ENCODE data around the gene SHISA5. TPM values are rescaled to one million over a fixed set of nuclear protein-coding genes. Genes with fewer than 3 reads are reported as not detected.

The SHISA5 gene
- total RNA-seq, 2 donors from 2014 or later: 192 to 193 TPM

- Mint-ChIP-seq H3K27me3 (ENCODE audit: insufficient read depth) (no peaks in the 10 kb centered on the region), H3K4me1 (peaks cover 3% of the 10 kb centered on the region), H3K4me3 (no peak overlapping the region), H3K27ac (no peak overlapping the region), H3K9me3 (no peaks in the 10 kb centered on the region), H3K36me3 (ENCODE audit: low read depth) (no peaks in the 10 kb centered on the region)
- DNase-seq: no peak
- 96 to 97% methylated on average over 6 to 8 of the region's 8 CpGs for WGBS, 2 experiments (ENCODE audit: insufficient coverage in 1 of 2, insufficient read length in 1 of 2)
- no peaks in the 10 kb centered on the region for H3K27me3 ChIP-seq (ENCODE audit: control insufficient read depth, insufficient read depth, low read length, poor library complexity, severe bottlenecking)
- no peak overlapping the region for H3K4me3 ChIP-seq (ENCODE audit: low read length)
- no peaks in the 10 kb centered on the region for H3K9me3 ChIP-seq (ENCODE audit: control insufficient read depth, low read length)
- no peaks in the 10 kb centered on the region for H3K36me3 ChIP-seq (ENCODE audit: control insufficient read depth, insufficient read depth, low read length)
- no peaks in the 10 kb centered on the region for H3K4me1 ChIP-seq (ENCODE audit: control insufficient read depth, insufficient read depth, low read length)
- no peak overlapping the region for H3K27ac ChIP-seq (ENCODE audit: low read depth, low read length)
- H3K9ac ChIP-seq (ENCODE audit: extremely low read depth, low read length, poor library complexity, severe bottlenecking): no peak overlapping the region
- TF ChIP-seq CTCF (conservative IDR thresholded peaks at IDR 0.05): no peak
These were observed 10.7 kb upstream of the SHISA5 start for GRCh38 chr3:48514431-48515227.

- H3K4me1 Mint-ChIP-seq: peaks cover 13% of the 10 kb centered on the region
- no peaks in the 10 kb centered on the region for H3K9me3 Mint-ChIP-seq
- Histone ChIP-seq H3K27me3 (ENCODE audit: control insufficient read depth, insufficient read depth, low read length, poor library complexity, severe bottlenecking) (no peaks in the 10 kb centered on the region), H3K4me1 (ENCODE audit: control insufficient read depth, insufficient read depth, low read length) (no peaks in the 10 kb centered on the region), H3K27ac (ENCODE audit: low read depth, low read length) (no peak overlapping the region), H3K4me3 (ENCODE audit: low read length) (no peak overlapping the region), H3K9ac (ENCODE audit: extremely low read depth, low read length, poor library complexity, severe bottlenecking) (no peak overlapping the region), H3K36me3 (ENCODE audit: control insufficient read depth, insufficient read depth, low read length) (no peaks in the 10 kb centered on the region), H3K9me3 (ENCODE audit: control insufficient read depth, low read length) (no peaks in the 10 kb centered on the region)
- H3K36me3 Mint-ChIP-seq (ENCODE audit: low read depth): no peaks in the 10 kb centered on the region
- no peak overlapping the region for H3K27ac Mint-ChIP-seq
- TF ChIP-seq CTCF (conservative IDR thresholded peaks at IDR 0.05): no peak
- DNase-seq: no peak
- H3K27me3 Mint-ChIP-seq (ENCODE audit: insufficient read depth): no peaks in the 10 kb centered on the region
- 83 to 90% methylated on average over 1 to 2 of the region's 4 CpGs for WGBS, 2 experiments (ENCODE audit: insufficient coverage in 1 of 2, insufficient read length in 1 of 2)
- H3K4me3 Mint-ChIP-seq: no peak overlapping the region
These were observed 7.6 kb upstream of the SHISA5 start for GRCh38 chr3:48511551-48511950.

- no peaks in the 10 kb centered on the region for H3K27me3 ChIP-seq (ENCODE audit: control insufficient read depth, insufficient read depth, low read length, poor library complexity, severe bottlenecking)
- no peaks in the 10 kb centered on the region for H3K36me3 ChIP-seq (ENCODE audit: control insufficient read depth, insufficient read depth, low read length)
- peak overlapping the region; percentile 6 for H3K4me3 ChIP-seq (ENCODE audit: low read length)
- no peaks in the 10 kb centered on the region for H3K9me3 ChIP-seq (ENCODE audit: control insufficient read depth, low read length)
- Mint-ChIP-seq H3K4me3 (no peak overlapping the region), H3K9me3 (no peaks in the 10 kb centered on the region), H3K27ac (peak overlapping the region; percentile 85), H3K4me1 (peaks cover 31% of the 10 kb centered on the region), H3K36me3 (ENCODE audit: low read depth) (no peaks in the 10 kb centered on the region), H3K27me3 (ENCODE audit: insufficient read depth) (peaks cover 5% of the 10 kb centered on the region)
- no peak overlapping the region for H3K9ac ChIP-seq (ENCODE audit: extremely low read depth, low read length, poor library complexity, severe bottlenecking)
- H3K4me1 ChIP-seq (ENCODE audit: control insufficient read depth, insufficient read depth, low read length): peaks cover 11% of the 10 kb centered on the region
- peak; percentile 86 for TF ChIP-seq CTCF (conservative IDR thresholded peaks at IDR 0.05)
- peak; percentile 95 for DNase-seq
- H3K27ac ChIP-seq (ENCODE audit: low read depth, low read length): peak overlapping the region; percentile 13
- WGBS, 2 experiments (ENCODE audit: insufficient coverage in 1 of 2, insufficient read length in 1 of 2): 51 to 62% methylated on average over 10 of the region's 10 CpGs
These were observed 3.5 kb upstream of the SHISA5 start for GRCh38 chr3:48507256-48508061.

Measured in endodermal cell (in vitro differentiated cells).